Left colon (tissue), 2 donors: ENCODE measurements around the gene USP10. TPM values are rescaled to one million over a fixed set of nuclear protein-coding genes. Genes with fewer than 3 reads are reported as not detected.
A peak's percentile ranks its signal among the peaks of the same experiment; 100 is the strongest.

Source experiments
- ATAC-seq: fragments of 200-7000 bp; cut with Tn5 transposase; one replicate; pipeline ENCODE4 v1.9.1; 2020; ENCODE audit warnings: mild to moderate bottlenecking, moderate library complexity
- DNase-seq, 2 donors: peaks; one replicate each; pipeline ENCODE4 v3.0.0-alpha.2; 2020
- intact Hi-C, 2 donors: fragments of 100-400 bp; cut with DNase I in 1 of 2; cut with micrococcal nuclease in 1 of 2; formaldehyde crosslinking; loops; one replicate each; pipeline versions ENCODE4 v1.11.2 to v1.14.0; 2022; cut with DNase I, micrococcal nuclease
- total RNA-seq, 2 donors: library from RNA; stranded (reverse); fragmentation: NEBNext Ultra II Directional; extraction: Animal tissue kit (Norgen Biotek cat#: 25700); gene quantifications; one replicate each; pipeline ENCODE4 v1.2.1, GENCODE V29; 2021
- donor health status: DM: no; HTN: no; CAD: no.
- donor health status: DM: yes; HTN: yes; CAD: no.

USP10 gene
- total RNA-seq, 2 donors from 2014 or later, result 65.3 to 77.3 TPM

DNA sequence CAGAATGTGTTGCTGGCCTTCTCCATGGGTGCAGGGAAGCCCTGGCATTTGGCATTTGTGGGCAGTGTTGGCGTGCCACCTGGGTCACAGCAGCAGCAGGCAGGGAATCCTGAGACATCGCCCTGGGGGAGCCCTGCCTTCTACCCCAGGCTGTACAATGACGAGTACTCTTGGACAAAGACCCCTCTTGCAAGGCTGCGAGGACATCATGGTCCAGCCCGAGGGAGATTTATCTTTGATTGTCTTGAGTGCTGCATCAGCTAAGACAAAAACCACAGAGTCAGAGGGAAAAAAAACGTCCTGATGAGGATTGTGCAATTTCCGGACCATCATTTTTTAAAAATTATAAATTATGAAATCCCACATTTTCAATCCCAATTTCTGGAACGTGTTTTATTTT, 123.7 kb downstream of the USP10 start:
- no peak for DNase-seq
- no peak for ATAC-seq
- intact Hi-C loops, result no loop called here

GRCh38 chr16:84823926-84824325, 124.1 kb downstream of the USP10 start:
- DNase-seq (no peak), ATAC-seq (no peak)
- intact Hi-C loops, result no loop called here

DNA sequence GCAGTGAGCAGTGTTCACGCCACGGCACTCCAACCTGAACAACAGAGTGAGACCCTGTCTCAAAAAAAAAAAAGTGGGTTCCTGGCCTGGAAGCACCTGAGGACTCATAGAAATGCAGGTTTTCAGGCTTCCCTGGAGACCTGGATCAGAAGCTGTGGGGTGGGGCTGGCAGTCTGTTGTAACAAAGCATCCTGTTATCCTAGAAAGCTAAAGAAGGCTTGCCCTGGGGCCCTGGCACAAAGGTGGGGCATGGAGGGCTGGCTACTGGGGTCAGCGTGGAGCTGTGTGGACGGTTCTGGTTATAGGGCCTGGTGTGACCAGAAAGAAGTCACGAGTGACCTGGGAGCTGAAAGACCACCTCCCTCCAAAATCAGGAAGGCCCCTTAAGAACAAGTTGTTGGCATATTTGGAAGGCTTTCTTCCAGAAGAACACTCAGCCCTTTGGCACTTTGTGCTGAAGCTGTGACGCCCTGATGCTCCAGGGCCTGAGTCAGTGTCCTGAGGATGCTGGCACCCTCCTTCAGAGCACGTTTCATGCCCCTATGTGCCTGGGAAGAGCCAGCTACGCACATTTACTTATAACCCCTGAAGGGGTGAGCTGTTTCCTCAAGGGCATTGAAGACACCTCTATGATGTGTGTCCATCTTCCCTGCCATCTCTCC, 126.2 kb downstream of the USP10 start:
- intact Hi-C loops, result no loop called here
- DNase-seq (no peak), ATAC-seq (no peak)

DNA sequence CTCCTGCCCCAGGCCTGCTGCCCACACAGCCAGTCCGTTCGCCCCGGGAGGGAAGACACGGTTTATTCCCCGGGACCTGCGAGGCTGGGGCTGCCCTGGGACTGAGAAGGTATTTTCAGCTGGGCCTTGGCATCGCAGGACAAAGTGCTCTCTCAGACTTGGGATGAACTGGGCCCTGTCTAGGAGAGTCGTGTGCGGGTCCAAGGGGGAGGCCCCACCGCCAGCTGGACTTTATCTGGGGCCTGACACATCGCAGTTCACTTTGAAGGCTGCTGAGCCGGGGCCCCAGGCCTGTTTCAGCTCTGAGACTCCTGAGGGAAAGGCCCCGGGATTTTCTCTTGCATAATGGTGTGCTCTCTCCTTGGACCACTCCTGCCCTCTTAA, 126.8 kb downstream of the USP10 start:
- ATAC-seq (no peak), DNase-seq (peak; percentile 35 to 71)
- intact Hi-C loops, result no loop called here

- no peak for ATAC-seq
- intact Hi-C loops, result no loop called here
- DNase-seq, result no peak
These were observed 127.4 kb downstream of the USP10 start for GRCh38 chr16:84827131-84827574.

- intact Hi-C loops, result no loop called here
- ATAC-seq (no peak), DNase-seq (no peak)
These were observed 128.1 kb downstream of the USP10 start for GRCh38 chr16:84827897-84828296.

- ATAC-seq (no peak), DNase-seq (no peak)
- intact Hi-C loops, result no loop called here
These were observed 128.5 kb downstream of the USP10 start for GRCh38 chr16:84828322-84828721.

Other genes starting within 250 kb of the USP10 start
- 10 to 100 TPM; 21.1 to 22.2 TPM for gene MEAK7, start 195.3 kb upstream of the USP10 start, total RNA-seq
- gene COTL1, start 81.9 kb upstream of the USP10 start, total RNA-seq, result 10 to 100 TPM; 51.8 to 71.0 TPM
- 10 to 100 TPM; 45.1 to 61.8 TPM for gene KLHL36, start 51.5 kb upstream of the USP10 start, total RNA-seq
- gene CRISPLD2, start 120.0 kb downstream of the USP10 start, total RNA-seq, result 10 to 100 TPM; 27.2 to 31.6 TPM